Type B pancreatic cell (in vitro differentiated cells): ENCODE results near the gene TAOK3. TPM values are rescaled to one million over a fixed set of nuclear protein-coding genes. Genes with fewer than 3 reads are reported as not detected.

Experiments
- DNase-seq: peaks from one replicate; pipeline ENCODE4 v3.0.0; 2021; ENCODE audit warnings: mixed read lengths; ENCODE audit not compliant: unreplicated experiment; ENCODE audit errors: extremely low spot score
- H3K27ac Mint-ChIP-seq: 2 replicates; pipeline ENCODE4 v1.8.0; 2021; ENCODE audit warnings: mild to moderate bottlenecking, mixed read lengths
- H3K27me3 Mint-ChIP-seq: 2 replicates; pipeline ENCODE4 v1.8.0; 2021; ENCODE audit warnings: mixed read lengths
- H3K36me3 Mint-ChIP-seq: 2 replicates; pipeline ENCODE4 v1.8.0; 2021; ENCODE audit warnings: mixed read lengths
- H3K4me1 Mint-ChIP-seq: one replicate; pipeline ENCODE4 v1.8.0; 2021; ENCODE audit warnings: mixed read lengths; ENCODE audit not compliant: unreplicated experiment
- H3K4me3 Mint-ChIP-seq: 2 replicates; pipeline ENCODE4 v1.8.0; 2021; ENCODE audit warnings: mild to moderate bottlenecking, mixed read lengths
- H3K9me3 Mint-ChIP-seq: 2 replicates; pipeline ENCODE4 v1.8.0; 2021; ENCODE audit warnings: mixed read lengths
- total RNA-seq: library from RNA; stranded (reverse); gene quantifications from 2 replicates; pipeline ENCODE4 v1.2.1, GENCODE V29; 2021; ENCODE audit warnings: low replicate concordance
- TF ChIP-seq, protein P1 (sequence below): fragments of 200-600 bp; sonication (generic); conservative IDR thresholded peaks from 2 replicates; pipeline ENCODE4 v1.5.0; 2021; ENCODE audit warnings: antibody characterized with exemption, mild to moderate bottlenecking

TAOK3 gene
- total RNA-seq, 1 donor from 2014 or later: 15.8 TPM

DNA sequence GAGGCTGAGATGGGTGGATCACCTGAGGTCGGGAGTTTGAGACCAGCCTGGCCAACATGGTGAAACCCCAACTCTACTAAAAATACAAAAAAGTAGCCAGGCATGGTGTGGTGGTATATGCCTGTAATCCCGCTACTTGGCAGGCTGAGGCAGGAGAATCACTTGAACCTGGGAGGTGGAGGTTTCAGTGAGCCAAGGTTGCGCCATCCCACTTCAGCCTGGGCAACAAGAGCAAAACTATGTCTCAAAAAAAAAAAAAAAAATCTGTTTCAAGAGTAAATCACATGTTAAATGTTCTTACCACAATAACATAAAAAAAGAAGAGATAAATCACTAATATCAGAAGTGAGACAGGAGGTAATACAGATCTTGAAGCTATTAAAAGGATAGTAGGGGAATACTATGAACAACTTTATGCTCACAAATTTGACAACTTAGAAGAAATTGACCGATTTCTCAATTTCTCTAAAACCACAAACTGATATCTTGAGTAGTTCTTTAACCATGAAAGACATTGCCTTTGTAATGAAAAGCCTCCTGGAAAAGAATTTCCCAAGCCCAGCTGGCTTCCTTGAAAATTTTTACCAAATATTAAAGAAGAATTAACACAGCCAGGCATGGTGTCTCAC lies 37.7 kb downstream of the TAOK3 start:
- Mint-ChIP-seq H3K36me3 (no peaks in the 10 kb centered on the region), H3K4me1 (no peaks in the 10 kb centered on the region), H3K27ac (no peak overlapping the region), H3K27me3 (no peaks in the 10 kb centered on the region), H3K9me3 (no peaks in the 10 kb centered on the region), H3K4me3 (no peak overlapping the region)
- TF ChIP-seq, protein P1, sequence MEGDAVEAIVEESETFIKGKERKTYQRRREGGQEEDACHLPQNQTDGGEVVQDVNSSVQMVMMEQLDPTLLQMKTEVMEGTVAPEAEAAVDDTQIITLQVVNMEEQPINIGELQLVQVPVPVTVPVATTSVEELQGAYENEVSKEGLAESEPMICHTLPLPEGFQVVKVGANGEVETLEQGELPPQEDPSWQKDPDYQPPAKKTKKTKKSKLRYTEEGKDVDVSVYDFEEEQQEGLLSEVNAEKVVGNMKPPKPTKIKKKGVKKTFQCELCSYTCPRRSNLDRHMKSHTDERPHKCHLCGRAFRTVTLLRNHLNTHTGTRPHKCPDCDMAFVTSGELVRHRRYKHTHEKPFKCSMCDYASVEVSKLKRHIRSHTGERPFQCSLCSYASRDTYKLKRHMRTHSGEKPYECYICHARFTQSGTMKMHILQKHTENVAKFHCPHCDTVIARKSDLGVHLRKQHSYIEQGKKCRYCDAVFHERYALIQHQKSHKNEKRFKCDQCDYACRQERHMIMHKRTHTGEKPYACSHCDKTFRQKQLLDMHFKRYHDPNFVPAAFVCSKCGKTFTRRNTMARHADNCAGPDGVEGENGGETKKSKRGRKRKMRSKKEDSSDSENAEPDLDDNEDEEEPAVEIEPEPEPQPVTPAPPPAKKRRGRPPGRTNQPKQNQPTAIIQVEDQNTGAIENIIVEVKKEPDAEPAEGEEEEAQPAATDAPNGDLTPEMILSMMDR: no peak
- no peak for DNase-seq

DNA sequence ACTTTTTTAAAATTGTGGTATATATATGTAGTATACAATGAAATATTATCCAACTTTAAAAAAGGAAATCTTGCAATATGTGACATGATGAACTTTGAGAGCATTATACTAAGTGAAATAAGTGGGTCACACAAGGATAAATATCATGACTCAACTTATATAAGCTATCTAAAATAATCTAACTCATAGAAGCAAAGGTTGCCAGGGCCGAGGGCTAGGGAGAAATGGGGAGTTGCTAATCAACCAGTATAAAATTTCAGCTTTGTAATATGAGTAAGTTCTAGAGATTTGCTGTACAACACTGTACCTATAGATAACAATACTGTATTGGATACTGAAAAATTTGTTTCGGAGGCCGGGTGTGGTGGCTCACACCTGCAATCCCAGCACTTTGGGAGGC lies 38.5 kb downstream of the TAOK3 start:
- Mint-ChIP-seq H3K4me1 (no peaks in the 10 kb centered on the region), H3K27me3 (no peaks in the 10 kb centered on the region), H3K27ac (no peak overlapping the region), H3K36me3 (no peaks in the 10 kb centered on the region), H3K9me3 (no peaks in the 10 kb centered on the region), H3K4me3 (no peak overlapping the region)
- no peak for DNase-seq
- TF ChIP-seq, protein P1: no peak

DNA sequence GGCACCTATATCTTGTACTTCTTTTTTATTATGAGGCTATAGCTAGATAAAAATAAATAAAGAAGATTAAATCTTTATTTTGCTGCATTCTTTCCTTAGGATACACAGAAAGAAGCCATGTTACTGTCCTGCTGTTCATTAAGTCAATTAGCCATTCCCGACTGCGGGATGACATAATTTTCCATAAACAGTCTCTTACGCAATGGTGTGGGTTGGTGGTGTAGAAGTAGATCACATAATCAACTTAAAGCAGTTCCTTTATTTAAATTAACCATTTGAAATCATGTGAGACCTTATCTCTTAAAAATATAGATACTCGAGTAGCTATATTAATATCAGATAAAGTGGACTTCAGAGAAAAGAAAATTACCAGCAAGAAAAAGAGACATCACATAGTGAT lies 40.2 kb downstream of the TAOK3 start:
- TF ChIP-seq, protein P1: no peak
- Mint-ChIP-seq H3K4me1 (peaks cover 4% of the 10 kb centered on the region), H3K4me3 (no peak overlapping the region), H3K9me3 (no peaks in the 10 kb centered on the region), H3K36me3 (no peaks in the 10 kb centered on the region), H3K27ac (no peak overlapping the region), H3K27me3 (no peaks in the 10 kb centered on the region)
- DNase-seq: no peak

DNA sequence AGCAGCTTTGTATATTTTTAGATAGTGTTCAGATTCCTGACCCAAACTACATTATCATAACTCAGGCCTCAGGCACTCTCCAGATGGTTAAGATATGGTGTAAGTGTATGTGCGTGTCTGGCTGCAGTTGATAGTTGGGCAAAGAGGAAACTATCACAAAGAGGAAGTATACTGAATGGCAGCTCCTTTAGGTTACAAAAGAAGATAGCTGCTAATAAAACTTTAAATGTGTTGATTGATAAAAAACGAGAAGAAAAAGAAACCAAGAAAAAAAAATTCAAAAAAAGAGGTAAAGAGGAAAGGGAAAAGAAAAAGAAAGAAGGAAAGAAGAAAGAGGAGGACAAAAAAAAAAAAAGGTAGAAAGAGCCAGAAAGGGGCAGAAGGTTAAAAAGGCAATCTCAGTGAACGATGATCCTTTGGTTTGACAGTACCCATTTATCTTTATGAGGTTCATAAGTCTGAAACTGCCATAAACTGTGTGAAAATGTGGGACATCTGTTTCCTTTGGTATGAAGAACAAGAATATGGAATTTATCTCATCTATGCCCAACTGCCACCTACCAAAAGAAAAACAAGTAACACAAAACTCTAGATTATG lies 42.2 kb downstream of the TAOK3 start:
- H3K27me3 Mint-ChIP-seq: no peaks in the 10 kb centered on the region
- TF ChIP-seq, protein P1: no peak
- no peak for DNase-seq
- no peak overlapping the region for H3K4me3 Mint-ChIP-seq
- H3K36me3 Mint-ChIP-seq: no peaks in the 10 kb centered on the region
- no peaks in the 10 kb centered on the region for H3K9me3 Mint-ChIP-seq
- H3K27ac Mint-ChIP-seq: peak overlapping the region; percentile 39
- H3K4me1 Mint-ChIP-seq: peaks cover 11% of the 10 kb centered on the region

DNA sequence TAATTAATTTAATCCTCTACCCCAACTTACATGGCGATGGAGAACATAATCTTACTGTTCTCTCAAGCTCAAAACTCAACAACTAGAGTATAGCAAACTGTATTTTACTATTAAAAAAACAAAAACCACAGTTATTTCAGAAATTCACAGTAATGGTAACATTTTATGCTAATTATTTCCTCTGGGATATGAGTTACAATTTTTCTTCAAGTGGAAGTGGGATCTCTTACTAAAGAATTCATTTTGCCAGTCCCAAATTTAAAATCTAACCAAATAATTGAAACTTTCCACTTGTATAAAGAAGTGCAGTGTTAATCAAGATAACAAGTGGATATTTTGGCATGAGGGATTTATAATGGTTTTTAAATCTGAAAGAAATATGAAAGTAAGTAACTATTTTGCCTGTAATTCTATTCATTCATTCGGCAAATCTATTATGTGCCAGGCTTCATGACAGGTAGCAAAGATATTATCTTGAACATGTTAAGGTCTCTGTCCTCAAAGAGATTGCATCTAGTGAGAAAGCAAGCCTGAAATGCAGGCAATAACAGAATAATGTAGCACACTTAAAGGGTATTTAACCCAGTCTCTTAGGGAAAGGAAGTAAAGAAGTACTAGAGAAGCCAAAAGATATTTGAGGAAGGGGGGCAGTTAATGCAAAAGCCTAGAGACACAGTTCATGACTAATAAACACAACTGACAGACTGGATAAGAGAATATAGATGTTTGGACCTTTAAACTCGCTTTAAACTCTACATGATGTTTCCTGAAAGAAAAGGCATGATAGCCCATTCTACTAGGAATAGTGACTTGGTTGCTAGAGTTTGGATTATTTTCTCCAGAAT lies 44.0 kb downstream of the TAOK3 start:
- no peaks in the 10 kb centered on the region for H3K27me3 Mint-ChIP-seq
- H3K27ac Mint-ChIP-seq: no peak overlapping the region
- no peaks in the 10 kb centered on the region for H3K36me3 Mint-ChIP-seq
- DNase-seq: no peak
- no peaks in the 10 kb centered on the region for H3K9me3 Mint-ChIP-seq
- H3K4me3 Mint-ChIP-seq: no peak overlapping the region
- peaks cover 11% of the 10 kb centered on the region for H3K4me1 Mint-ChIP-seq
- TF ChIP-seq, protein P1: no peak
